Glomerular visceral epithelial cell (primary cell): ENCODE results near the gene PDPK1.
A peak's percentile ranks its signal among the peaks of the same experiment; 100 is the strongest.
"Not testable (repeated sequence)": the region's sequence is repeated elsewhere in the genome, so short reads cannot be mapped to it uniquely, and the experiment has no call there.

ENCODE experiments used
- DNase-seq: peaks from one replicate; pipeline ENCODE4 v3.0.0-alpha.2; 2016; ENCODE audit errors: extremely low spot score

The PDPK1 gene

DNA sequence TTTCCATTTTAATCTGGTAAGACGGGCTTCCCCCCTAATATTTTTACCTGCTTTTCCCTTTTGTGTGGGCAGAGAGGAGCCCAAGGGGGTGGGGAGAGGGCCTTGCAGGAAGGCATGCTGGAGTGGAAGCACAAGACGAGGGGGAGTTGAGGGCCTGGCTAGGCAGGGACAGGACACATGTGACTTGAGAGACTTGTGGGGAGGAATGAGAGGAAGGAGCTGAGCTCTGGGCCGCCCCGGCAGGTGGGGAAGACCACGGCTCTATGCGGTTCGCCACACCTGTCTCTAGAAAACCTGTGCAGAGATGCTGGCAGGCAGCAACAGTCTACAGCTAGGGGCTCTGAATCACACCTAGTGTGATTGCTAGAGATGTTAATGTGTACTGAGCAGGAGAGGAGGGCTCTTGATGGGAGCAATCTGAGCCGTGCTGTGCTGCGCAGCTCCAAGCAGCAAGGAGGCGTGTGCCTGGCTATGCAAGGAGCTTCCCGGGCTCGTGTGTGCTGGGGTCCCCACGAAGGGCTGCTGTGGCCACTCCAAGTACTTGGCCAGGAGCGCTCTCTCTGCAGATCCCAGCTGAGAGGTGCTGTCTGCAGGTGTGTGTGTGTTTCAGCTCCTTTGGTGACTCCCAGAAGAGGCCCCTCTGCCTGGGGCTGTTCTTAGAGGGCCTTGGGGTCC is 50.2 kb downstream of the PDPK1 start:
- no peak for DNase-seq

DNA sequence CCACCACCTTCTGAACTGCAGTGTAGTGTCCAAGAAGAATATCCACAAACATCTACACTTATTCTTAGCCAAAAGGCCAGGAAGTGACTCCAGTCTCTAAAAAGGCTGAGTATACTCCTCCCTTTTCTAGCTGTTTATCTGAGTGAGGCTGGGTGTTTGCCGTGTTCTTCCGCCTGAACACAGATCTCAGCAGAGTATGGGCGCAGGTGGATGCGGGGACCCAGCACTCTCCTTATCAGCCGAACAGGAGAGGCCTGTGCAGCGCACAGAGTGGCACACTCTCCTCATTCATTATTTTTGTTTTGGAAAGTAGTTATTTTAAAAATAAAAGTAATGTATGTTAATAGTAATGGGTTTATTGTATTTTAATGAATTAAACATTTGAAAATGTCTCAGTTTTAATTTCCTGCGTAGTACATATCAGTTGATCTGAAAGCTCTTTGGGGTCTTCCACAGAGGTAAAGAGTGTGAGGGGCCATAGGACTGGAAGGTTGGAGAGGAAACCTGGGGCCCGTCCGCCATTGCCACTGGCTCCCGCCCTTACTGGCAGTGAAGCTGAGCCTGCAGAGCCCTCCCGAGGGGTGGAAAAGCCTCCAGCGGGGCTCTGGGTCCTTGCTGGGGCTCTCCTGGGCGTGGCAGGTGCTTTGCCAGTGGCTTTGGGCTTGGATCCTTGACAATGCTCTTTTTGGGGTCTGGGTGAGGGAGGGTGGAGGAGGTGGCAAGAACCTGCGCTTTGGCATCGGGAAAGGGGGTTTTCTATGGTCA is 53.8 kb downstream of the PDPK1 start:
- DNase-seq = no peak

DNA sequence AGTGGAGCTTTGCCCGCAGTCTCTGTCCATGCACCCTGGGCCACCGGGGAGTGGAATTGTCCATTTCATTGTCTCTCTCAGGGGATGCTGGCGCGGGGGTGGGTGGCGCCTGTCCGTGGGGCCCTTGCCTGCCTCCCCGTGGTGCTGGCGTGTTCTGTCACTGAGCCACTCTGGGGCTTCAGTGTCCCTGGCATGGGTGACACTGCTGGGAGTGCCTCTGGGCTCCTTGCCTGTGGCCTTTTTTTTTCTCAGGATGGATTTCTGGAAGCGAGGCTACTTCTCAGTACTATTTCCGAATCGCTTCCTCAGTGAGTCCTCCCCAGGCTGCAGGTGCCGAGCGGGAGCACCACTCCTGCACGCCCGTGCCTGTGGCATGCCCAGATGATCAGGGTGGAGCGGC is 55.0 kb downstream of the PDPK1 start:
- DNase-seq = no peak

DNA sequence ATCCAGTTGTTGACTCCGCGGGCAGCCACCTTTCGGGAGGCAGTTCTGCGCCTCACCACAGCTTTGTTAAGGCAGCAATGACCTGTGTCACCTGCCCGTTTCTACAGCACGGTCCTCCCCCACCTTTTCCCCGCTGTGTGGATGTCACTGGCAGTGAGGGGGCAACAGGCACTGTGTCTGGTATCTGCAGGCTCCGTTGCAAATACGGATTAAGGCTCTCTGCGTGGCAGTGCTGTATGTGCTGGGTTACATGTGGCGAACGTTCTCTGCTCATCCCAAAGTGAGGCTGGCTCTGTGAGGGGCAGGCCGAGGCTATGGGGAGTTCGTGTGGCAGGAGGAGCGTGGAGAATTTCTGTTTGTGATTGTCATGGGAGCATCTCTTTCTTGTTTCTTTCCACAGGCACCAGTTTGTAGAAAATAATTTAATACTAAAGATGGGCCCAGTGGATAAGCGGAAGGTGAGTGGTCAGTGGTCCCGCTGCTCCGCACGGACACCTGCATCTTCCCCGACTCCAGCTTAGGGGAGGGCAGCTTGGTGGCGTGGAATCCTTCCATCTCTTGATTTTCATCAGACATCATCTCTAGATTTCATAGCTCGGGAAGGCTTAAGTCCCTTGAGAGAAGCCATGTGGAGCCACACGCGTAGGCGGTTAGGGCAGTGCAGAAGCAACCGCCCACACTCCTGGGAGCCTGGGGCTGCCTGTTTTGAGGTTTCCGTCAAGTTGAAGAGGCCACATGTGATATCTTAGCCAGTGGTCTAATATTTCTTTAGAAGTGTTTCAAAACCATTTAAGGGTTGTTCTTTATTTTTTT is 57.8 kb downstream of the PDPK1 start:
- DNase-seq = no peak

DNA sequence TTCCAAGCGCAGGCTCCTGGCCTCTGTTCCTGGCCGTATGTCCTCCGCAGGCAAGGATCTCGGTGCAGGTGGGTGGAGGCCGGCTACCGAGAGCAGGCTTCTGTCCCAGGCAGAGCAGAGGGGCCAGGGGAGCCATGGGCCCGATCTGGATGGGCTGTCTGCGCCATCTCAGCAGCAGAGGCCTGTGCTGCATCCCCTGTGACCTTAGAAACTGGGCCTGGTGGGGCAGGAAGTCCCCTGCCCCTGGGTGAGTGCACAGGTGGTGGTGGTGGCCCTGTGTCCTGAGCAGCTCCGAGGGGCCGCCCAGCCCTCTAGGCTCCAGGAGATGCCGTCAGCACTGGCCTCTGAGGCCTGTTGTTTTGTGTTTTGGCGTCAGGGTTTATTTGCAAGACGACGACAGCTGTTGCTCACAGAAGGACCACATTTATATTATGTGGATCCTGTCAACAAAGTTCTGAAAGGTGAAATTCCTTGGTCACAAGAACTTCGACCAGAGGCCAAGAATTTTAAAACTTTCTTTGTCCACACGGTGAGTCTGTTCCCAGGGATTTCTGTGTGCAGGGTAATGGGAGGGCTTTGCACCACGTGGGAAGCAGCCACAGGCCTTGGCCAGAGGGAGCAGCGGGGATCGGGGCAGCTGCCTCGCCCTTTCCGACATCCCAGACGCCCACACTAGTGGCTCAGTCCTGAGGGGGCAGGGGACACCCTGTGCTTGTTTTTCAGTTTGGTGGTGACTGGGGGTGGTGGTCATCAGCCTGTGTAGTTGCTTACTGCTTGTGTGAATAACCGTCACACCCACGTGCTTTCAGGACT is 59.1 kb downstream of the PDPK1 start:
- no peak for DNase-seq

DNA sequence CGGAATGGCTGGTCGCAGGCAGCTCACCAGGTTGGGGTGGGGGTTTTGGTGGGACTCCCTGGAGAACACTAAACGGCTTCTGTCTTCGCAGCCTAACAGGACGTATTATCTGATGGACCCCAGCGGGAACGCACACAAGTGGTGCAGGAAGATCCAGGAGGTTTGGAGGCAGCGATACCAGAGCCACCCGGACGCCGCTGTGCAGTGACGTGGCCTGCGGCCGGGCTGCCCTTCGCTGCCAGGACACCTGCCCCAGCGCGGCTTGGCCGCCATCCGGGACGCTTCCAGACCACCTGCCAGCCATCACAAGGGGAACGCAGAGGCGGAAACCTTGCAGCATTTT is 59.7 kb downstream of the PDPK1 start:
- no peak for DNase-seq

DNA sequence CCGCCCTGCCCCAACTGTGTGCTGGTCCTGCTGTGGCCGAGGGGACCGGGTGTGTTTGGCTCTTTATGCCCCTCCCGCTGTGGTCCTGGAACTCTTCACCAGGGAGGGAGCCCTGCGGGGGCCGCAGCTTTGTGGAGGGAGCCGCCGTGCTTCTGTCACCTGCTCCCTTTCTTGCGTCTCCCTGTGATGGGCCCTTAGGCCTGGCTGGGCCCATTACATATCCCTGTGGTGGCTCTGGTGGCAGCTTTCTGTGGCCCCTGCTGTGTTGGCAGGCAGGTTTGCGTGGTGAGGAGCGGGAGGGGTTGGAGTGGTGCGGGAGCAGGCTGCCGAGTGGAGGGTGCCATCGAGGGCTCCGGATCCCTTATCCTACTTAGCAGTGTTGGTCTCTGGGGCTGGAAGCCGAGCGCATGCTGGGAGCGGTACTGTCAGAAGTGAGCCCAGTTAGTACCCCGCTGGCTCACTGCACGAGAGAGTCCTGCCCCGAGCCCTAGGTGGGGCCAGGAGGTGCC is 60.4 kb downstream of the PDPK1 start:
- no peak for DNase-seq

DNA sequence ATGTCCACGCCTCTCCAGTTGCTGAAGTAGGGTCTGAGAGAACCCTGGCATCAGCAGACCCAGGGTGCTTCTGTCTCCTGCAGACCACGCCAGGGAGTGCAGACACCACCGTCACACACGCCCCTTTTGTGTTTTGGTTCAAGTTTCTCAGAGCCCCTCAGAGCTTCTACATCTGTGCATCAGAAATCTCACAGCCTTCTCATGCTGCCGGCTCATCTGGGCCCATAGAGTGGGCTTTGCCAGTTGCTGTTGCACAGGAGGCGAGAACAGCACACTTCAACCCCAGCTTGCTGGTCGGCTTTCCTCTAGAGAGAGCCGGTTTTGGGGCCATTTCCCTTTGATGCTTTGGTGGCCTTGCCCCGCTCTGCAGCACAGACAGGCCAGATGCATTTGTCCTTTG is 60.9 kb downstream of the PDPK1 start:
- no peak for DNase-seq

DNA sequence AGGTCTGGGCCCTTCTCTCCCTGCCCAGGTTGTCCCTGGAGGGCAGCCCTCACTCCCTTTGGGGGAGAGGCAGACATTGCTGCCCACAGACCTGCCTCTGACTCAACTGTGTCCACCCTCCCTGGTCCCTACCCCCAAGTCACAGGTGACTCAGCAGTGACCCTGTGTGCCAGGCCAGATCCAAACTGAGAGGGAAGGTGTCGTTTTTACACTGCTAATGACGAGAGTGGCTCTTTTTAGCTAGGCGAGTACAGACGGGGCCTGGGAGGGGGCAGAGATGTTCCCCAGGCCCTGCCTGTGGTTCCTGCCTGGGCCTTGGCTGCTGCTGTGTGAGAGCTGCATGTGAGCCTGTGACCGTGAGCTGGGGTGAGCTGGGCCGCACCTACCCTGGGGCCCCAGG is 61.3 kb downstream of the PDPK1 start:
- DNase-seq = not testable (repeated sequence)

DNA sequence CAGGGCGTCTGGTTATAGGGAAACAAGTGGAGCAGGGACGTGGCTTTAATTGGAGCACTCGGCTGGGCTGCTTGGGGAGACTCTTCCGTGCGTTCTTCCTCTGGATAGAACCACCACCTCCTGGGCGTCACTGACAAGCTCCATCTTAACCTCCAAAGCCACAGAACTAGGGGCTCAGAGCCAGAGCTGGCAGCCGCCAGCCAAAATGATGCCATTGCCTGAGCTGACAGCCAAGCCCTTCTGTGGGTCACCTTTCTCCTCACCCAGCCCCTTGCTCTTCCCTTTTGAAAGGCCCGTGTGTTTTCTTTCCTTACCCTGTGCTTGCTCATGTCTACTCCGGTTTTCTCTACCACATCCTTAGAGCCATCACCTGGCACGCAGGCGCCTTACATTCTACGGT is 62.0 kb downstream of the PDPK1 start:
- DNase-seq = not testable (repeated sequence)

DNA sequence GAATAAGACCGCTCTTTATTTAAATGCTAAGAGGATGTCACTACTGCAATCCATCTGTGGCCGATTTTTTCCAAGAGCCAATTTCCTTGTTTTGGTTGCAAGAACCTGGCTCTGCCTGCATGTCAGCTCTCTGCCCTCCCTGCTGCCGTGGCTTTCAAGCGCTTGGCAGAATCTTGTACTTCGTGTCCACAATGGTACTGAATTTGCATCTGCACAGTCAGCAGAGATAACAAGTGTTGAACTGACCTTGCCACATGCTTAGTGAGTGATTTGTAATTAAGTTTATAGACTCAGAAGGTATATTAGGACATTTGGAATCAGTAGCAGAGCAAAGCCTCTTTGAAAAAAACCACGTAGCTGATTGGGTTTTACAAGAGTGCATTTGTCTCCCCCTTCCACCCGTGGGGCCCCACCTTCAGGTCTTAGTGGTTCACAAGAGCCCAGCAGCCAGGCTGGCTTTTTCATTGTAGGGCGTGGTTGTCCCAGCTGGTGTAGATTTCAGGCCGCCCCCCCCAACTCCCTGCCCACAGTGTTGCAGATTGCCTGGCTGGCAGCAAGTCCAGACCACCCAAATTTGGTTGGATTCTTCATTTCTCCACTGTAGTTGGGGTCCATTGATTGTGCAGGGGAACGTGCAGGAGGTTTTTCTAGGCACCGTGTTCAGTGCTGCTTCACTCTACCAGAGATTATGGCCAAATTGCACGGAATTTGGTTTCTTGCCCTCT is 63.6 kb downstream of the PDPK1 start:
- not testable (repeated sequence) for DNase-seq

DNA sequence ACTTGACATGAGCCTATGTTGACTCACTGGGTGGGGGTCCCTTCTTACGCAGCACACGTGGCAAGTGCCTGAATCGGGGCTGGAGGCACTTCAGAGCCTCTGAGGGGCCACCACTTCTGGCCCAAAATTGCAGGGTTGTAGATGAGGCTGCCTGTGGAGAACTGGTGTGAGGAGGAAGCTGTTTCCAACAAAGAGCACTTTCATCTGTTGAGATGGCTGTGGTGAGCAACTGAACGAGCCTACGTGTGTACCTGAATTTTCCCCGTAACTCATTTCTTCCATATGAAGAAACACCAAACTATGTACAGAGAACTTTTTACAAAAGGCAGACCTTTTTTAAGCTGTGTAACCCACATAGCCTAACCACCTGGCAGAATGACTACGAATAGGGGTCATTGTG is 64.4 kb downstream of the PDPK1 start:
- not testable (repeated sequence) for DNase-seq

DNA sequence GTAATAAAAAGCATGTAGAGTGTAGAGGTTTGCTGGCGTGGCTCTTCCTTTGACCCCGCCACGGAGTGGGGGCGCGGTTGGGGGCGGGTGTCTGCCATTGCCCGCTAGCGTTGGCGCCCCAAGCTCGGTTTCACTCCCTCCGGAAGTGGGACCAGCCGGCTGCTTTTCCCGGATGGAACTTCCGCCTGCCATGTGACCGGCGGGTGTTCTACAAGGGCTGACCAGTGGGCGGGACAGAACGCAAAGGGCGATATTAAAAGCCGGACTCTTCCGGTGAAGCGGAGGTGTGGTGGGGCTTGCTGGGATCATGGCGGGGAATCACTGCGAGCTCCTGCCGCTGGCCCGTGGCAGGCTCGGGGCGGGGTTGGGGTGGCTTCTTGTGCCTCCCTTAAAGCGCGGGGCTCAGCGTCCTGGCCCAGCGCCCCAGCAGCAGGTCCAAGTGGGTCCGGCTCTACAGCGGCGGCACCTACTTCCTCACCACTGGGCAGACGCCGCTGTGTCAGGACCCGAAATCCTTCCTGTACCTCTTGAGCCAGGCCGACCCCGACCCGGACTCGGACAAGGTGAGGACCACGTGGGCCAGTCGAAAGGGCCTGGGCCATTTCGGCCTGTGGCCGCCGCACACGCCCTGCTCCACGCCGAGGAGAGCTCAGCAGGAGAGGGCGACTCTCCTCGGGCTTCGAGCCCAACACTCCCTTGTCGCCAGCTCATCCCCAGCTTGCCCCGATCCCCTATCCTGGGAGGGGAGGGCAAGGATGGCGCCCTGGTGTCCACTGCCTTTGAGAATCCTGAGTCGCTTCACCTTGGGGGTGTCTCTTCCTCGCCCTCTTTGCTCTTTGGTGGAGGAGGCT is 65.6 kb downstream of the PDPK1 start:
- DNase-seq = peak; percentile 95

DNA sequence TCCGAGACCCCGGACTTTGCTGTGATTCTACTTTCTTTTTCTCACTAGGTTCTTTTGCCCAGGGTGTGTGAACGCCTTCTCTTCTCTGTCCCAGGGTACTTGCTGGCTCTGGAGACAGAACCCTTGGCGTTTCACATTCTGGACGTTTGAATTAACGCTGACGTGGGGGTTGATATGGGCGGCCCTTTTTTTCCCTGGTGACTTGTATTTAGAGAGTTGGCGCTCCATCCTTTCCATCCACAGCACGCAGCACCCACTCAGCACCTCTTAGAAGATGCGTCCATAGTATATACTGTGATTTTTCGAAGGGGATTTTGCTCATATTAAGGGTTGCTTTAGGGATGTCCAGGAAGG is 66.2 kb downstream of the PDPK1 start:
- peak; percentile 21 for DNase-seq

DNA sequence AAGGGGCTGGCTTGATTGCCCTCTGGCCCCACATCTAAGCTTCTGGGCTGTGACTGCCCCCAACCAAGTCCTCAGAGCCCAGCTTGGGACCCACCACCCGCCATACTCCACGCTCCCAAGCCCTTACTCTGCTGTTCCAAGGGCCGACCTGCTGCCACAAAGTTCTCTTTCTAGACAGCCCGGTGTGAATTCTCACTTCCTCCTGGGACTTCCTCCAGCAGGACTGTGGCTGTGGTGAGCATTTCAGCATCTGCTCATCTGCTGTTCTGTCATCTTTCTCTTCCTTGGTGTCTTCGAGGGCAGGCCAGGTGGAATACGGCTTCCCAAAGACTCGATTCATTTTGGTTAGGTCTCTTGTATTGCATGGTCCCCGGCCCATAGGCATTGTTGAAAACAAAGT is 69.0 kb downstream of the PDPK1 start:
- not testable (repeated sequence) for DNase-seq

DNA sequence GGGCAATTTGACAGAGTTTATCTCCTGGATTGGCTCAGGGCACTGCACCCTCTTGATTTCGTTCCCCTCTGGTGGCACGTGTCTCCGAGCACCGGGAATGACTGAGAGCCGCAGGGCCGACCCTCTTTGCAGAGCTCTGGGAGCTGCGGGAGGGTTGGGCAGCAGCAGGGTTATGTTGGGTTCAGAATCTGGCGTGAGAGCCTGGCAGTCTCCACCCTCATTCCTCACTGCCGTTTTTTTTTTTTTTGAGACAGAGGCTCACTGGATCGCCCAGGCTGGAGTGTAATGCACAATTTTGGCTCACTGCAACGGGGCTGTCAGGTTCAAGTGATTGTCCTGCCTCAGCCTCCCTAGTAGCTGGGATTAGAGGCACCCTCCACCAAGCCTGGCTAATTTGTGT is 71.5 kb downstream of the PDPK1 start:
- DNase-seq = not testable (repeated sequence)

DNA sequence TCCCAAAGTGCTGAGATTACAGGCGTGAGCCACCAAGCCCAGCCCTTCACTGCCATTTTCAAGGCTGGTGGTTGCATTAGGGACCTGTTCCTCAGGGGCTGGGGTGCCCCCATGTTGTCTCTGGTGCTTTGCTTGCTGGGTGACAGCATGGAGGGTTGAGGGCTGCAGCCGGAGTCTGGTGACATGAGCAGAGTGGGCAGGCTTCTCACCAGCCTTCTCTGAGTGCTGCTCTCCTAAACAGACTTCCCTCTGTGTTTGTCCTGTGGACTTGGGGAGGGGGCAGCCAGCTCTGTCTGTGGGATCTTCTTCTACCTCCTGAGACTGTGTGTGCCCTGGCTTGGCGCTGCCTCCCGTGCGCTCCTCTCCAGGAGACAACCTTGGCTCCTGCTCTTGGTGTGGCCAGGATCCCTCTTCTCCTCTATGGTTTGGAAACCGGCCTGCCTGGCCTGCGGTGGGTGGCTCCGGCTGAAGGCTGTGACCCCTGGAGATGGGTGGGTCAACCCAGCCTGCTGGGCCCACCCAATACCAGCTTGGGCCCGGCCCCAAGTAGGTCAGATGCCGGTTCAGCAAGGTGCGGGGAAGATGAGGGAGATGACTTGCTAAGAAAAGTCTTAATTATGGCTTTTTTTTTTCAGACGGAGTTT is 72.1 kb downstream of the PDPK1 start:
- no peak for DNase-seq

DNA sequence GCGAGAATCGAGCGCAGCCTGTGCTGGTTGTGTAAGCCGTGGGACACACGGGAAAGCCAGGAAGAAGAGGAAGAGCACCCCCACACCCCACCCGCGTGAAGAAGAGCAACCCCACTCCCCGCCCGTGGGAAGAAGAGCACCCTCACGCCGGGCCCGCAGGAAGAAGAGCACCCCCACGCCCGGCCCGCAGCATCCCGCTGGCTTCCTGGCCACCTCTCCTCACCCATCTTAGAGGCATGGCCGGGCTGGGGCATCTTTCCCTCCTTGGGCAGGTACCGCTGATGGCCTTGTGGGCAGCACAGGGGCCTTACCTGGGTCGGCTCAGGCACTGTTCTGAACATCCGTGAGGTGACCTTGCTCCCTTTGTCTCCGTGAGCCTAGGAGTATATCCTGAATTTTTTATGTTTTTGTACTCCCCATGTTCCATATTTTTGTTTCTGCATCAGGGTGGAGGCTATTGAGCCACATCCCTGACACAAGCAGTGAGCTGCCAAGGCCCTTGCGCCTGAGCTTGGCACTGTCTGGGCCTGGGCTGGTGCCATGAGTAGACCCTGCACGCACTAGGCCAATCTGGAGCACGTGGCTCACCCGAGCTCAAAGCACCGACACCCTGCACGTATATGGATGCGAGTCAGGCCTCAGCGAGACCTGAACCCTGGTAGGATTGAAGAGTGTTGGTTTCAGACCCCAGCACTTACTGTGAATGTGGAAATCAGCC is 73.1 kb downstream of the PDPK1 start:
- DNase-seq = no peak

DNA sequence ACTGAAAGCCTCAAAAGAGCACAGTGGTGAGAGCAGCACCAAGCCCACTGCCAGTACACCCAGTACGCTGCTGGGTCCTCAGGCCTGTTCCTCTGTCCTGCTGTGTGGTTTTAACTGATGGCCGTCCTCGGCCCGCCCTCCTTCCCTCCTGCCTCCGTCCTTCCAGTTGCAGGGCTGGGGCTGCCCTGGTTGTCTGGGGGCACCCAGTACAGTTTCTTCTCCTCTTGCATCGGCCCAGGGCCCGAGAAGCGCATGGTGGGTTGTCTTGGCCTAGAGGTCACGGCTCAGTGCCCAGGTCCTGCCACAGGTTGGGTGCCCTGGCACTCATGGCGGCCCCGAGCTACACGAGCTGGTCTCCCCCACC is 73.7 kb downstream of the PDPK1 start:
- DNase-seq = no peak
